ENCODE measurements around the gene TFCP2L1. TPM values are rescaled to one million over a fixed set of nuclear protein-coding genes. Genes with fewer than 3 reads are reported as not detected.

TFCP2L1 gene
- total and polyA plus RNA-seq, 2 experiments from 2014 or later = 0.94 to 6.4 TPM

DNA sequence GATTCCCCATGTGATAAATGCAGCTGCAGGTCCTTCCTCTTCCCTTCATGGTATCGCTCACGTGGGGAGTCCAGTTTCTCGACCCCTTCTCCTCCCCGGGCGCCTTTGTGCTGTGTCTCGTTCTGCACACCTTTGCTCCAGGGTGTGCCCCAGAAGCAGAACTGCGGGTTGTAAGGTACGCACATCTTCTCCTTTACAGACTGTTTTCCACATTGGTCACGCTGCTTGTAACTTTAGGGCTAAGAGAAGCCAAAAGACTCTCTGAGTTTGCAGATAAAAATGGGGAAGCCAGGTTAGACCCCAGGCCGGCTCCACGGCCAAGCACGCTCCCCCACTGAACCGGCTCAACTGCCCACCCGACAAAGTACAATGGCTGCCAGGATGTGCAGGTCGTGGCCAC lies 45.9 kb upstream of the TFCP2L1 start:
- H3K27me3 ChIP-seq (ENCODE audit: insufficient read depth) = no peaks in the 10 kb centered on the region
- no peaks in the 10 kb centered on the region for H3K9me2 ChIP-seq (ENCODE audit: insufficient read depth)
- ATAC-seq = no peak
- TF ChIP-seq, protein P1, sequence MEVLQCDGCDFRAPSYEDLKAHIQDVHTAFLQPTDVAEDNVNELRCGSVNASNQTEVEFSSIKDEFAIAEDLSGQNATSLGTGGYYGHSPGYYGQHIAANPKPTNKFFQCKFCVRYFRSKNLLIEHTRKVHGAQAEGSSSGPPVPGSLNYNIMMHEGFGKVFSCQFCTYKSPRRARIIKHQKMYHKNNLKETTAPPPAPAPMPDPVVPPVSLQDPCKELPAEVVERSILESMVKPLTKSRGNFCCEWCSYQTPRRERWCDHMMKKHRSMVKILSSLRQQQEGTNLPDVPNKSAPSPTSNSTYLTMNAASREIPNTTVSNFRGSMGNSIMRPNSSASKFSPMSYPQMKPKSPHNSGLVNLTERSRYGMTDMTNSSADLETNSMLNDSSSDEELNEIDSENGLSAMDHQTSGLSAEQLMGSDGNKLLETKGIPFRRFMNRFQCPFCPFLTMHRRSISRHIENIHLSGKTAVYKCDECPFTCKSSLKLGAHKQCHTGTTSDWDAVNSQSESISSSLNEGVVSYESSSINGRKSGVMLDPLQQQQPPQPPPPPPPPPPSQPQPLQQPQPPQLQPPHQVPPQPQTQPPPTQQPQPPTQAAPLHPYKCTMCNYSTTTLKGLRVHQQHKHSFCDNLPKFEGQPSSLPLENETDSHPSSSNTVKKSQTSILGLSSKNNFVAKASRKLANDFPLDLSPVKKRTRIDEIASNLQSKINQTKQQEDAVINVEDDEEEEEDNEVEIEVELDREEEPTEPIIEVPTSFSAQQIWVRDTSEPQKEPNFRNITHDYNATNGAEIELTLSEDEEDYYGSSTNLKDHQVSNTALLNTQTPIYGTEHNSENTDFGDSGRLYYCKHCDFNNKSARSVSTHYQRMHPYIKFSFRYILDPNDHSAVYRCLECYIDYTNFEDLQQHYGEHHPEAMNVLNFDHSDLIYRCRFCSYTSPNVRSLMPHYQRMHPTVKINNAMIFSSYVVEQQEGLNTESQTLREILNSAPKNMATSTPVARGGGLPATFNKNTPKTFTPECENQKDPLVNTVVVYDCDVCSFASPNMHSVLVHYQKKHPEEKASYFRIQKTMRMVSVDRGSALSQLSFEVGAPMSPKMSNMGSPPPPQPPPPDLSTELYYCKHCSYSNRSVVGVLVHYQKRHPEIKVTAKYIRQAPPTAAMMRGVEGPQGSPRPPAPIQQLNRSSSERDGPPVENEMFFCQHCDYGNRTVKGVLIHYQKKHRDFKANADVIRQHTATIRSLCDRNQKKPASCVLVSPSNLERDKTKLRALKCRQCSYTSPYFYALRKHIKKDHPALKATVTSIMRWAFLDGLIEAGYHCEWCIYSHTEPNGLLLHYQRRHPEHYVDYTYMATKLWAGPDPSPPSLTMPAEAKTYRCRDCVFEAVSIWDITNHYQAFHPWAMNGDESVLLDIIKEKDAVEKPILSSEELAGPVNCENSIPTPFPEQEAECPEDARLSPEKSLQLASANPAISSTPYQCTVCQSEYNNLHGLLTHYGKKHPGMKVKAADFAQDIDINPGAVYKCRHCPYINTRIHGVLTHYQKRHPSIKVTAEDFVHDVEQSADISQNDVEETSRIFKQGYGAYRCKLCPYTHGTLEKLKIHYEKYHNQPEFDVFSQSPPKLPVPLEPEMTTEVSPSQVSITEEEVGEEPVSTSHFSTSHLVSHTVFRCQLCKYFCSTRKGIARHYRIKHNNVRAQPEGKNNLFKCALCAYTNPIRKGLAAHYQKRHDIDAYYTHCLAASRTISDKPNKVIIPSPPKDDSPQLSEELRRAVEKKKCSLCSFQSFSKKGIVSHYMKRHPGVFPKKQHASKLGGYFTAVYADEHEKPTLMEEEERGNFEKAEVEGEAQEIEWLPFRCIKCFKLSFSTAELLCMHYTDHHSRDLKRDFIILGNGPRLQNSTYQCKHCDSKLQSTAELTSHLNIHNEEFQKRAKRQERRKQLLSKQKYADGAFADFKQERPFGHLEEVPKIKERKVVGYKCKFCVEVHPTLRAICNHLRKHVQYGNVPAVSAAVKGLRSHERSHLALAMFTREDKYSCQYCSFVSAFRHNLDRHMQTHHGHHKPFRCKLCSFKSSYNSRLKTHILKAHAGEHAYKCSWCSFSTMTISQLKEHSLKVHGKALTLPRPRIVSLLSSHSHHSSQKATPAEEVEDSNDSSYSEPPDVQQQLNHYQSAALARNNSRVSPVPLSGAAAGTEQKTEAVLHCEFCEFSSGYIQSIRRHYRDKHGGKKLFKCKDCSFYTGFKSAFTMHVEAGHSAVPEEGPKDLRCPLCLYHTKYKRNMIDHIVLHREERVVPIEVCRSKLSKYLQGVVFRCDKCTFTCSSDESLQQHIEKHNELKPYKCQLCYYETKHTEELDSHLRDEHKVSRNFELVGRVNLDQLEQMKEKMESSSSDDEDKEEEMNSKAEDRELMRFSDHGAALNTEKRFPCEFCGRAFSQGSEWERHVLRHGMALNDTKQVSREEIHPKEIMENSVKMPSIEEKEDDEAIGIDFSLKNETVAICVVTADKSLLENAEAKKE (CRISPR knock-in tag; IDR thresholded peaks at IDR 0.05) = no peak
- TF ChIP-seq STAT1 (IDR thresholded peaks at IDR 0.05; ENCODE audit: unreplicated experiment) (no peak), EZH2 (IDR thresholded peaks at IDR 0.05; ENCODE audit: low read depth, unreplicated experiment) (no peak), EZH2phosphoT487 (IDR thresholded peaks at IDR 0.05; ENCODE audit: unreplicated experiment) (no peak), POLR2AphosphoS5 (IDR thresholded peaks at IDR 0.05; ENCODE audit: low read depth) (no peak), ZNF114 (CRISPR knock-in tag; IDR thresholded peaks at IDR 0.05) (no peak), JUNB (IDR thresholded peaks at IDR 0.05; ENCODE audit: unreplicated experiment) (no peak), ZNF331 (CRISPR knock-in tag; IDR thresholded peaks at IDR 0.05; ENCODE audit: low read depth) (no peak), NANOG (IDR thresholded peaks at IDR 0.05; ENCODE audit: borderline replicate concordance) (no peak), CREB1 (CRISPR knock-in tag; IDR thresholded peaks at IDR 0.05; ENCODE audit: low read depth) (no peak)
- TF ChIP-seq, protein P2, sequence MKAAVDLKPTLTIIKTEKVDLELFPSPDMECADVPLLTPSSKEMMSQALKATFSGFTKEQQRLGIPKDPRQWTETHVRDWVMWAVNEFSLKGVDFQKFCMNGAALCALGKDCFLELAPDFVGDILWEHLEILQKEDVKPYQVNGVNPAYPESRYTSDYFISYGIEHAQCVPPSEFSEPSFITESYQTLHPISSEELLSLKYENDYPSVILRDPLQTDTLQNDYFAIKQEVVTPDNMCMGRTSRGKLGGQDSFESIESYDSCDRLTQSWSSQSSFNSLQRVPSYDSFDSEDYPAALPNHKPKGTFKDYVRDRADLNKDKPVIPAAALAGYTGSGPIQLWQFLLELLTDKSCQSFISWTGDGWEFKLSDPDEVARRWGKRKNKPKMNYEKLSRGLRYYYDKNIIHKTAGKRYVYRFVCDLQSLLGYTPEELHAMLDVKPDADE (IDR thresholded peaks at IDR 0.05) = no peak
- TF ChIP-seq, protein P3, sequence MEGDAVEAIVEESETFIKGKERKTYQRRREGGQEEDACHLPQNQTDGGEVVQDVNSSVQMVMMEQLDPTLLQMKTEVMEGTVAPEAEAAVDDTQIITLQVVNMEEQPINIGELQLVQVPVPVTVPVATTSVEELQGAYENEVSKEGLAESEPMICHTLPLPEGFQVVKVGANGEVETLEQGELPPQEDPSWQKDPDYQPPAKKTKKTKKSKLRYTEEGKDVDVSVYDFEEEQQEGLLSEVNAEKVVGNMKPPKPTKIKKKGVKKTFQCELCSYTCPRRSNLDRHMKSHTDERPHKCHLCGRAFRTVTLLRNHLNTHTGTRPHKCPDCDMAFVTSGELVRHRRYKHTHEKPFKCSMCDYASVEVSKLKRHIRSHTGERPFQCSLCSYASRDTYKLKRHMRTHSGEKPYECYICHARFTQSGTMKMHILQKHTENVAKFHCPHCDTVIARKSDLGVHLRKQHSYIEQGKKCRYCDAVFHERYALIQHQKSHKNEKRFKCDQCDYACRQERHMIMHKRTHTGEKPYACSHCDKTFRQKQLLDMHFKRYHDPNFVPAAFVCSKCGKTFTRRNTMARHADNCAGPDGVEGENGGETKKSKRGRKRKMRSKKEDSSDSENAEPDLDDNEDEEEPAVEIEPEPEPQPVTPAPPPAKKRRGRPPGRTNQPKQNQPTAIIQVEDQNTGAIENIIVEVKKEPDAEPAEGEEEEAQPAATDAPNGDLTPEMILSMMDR (conservative IDR thresholded peaks at IDR 0.05; ENCODE audit: low read depth in 2 of 2) = no peak
- no peak overlapping the region for H3K4me2 ChIP-seq
- no peaks in the 10 kb centered on the region for H3K79me2 ChIP-seq (replicated peaks; ENCODE audit: insufficient read depth)
- Mint-ChIP-seq H3K27me3 (ENCODE audit: insufficient read depth, low read depth, poor library complexity) (peaks cover 7% of the 10 kb centered on the region), H3K4me1 (peaks cover 13% of the 10 kb centered on the region), H3K9me3 (peaks cover 3% of the 10 kb centered on the region; the same call in 1 of the 3 replicates), H3K27ac (no peak overlapping the region), H3K36me3 (ENCODE audit: low read depth) (no peaks in the 10 kb centered on the region), H3K4me3 (no peak overlapping the region)
- H3K27ac ChIP-seq (ENCODE audit: low read depth) = no peak overlapping the region
- no peaks in the 10 kb centered on the region for H4K20me1 ChIP-seq (replicated peaks; ENCODE audit: insufficient read depth)
- no peak for DNase-seq (ENCODE audit: low spot score)
- no peaks in the 10 kb centered on the region for H3K36me3 ChIP-seq (ENCODE audit: insufficient read depth)
- H3K4me3 ChIP-seq = no peak overlapping the region
- no peaks in the 10 kb centered on the region for H3F3A ChIP-seq (replicated peaks; ENCODE audit: low read depth)
- peaks cover 8% of the 10 kb centered on the region; the same call in 1 of the 2 replicates for H3K4me1 ChIP-seq (ENCODE audit: insufficient read depth)
- no peak overlapping the region for H2AFZ ChIP-seq

All from GM23338 (cell line).